HCEC 1CT (cell line): ENCODE results near the gene NAPA.

Experiments used
- DNase-seq: peaks from one replicate; pipeline ENCODE4 v3.0.0-alpha.2; 2017

The NAPA gene

GRCh38 chr19:47514869-47515588, at the start of gene NAPA:
NAPA (minus strand) TSS chr19:47515063; CDS start chr19:47514940, 123 bp downstream.
- peak; percentile 100 for DNase-seq

- DNase-seq = no peak
Observed at GRCh38 chr19:47564081-47564480, 49.2 kb upstream of the NAPA start.

GRCh38 chr19:47561440-47562057, 46.7 kb upstream of the NAPA start:
- no peak for DNase-seq

DNA sequence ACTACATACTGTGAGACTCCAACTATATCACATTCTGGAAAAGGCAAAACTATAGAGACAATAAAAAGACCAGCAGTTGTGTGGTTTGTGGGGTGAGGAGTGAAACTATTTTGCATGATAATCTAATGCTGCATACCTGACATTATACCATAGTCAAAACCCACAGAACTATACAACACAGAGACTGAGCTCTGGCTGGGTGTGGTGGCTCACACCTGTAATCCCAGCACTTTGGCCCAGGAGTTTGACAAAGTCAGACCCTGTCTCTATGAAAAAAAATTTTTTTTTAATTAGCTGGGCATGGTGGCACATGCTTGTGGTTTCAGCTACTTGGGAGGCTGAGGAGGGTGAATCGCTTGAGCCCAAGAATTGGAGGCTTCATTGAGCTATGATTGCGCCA, 46.1 kb upstream of the NAPA start:
- DNase-seq = no peak

DNA sequence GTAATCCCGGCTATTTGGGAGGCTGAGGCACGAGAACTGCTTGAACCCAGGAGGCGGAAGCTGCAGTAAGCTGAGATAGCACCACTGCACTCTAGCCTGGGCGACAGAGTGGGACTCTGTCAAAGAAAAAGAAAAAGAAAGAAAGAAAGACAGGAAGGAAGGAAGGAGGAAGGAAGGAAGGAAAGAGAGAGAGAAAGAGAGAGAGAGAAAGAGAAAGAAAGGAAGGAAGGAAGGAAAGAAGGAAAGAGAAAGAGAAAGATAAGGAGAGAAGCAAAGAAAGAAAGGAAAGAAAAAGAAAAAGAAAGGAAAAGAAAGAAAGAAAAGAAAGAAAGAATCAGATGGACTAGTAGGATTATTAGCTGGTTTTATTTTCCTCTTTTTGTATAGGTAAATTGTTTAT, 35.3 kb upstream of the NAPA start:
- no peak for DNase-seq

- no peak for DNase-seq
Observed at GRCh38 chr19:47549261-47549862, 34.5 kb upstream of the NAPA start.

DNA sequence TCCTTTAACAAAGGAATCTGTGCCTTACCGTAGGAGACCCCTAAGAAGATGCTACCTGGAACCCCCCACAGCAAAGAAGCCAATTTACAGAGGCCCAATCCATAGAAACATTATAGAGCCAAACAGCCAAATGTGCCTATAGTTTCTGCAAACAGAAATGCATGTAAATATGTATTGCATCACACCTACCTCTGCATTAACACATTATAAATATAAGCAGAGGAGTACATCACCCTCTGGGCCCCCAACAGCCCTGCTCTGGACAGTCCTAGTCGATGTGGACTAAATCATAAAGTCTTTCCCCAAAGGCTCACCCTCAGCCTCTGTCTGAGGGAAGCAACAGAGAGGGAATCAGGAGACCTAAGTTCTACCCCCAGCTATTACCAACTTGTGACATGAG, 32.3 kb upstream of the NAPA start:
- no peak for DNase-seq

- DNase-seq = no peak
Observed at GRCh38 chr19:47545061-47545948, 30.4 kb upstream of the NAPA start.

DNA sequence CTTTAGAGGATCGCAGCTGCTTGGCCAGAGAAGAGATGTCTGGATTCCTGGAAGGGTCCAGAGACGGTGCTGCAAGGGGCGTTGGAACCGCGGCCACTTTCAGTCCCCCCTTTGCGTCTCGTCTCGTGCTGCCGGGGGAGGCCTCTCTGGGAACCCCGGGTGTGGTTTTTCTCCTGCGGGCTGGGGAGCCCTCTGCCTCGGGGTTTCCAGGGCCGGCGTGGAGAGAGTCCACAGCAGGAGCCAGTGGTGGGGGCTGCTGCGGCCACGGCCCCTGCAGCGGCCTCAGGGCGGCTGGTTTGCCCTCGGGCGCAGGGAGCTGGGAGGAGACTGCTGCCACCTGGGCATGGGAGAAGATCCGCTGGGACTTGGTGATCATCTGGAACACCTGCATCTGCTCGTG, 29.6 kb upstream of the NAPA start:
- DNase-seq = no peak

DNA sequence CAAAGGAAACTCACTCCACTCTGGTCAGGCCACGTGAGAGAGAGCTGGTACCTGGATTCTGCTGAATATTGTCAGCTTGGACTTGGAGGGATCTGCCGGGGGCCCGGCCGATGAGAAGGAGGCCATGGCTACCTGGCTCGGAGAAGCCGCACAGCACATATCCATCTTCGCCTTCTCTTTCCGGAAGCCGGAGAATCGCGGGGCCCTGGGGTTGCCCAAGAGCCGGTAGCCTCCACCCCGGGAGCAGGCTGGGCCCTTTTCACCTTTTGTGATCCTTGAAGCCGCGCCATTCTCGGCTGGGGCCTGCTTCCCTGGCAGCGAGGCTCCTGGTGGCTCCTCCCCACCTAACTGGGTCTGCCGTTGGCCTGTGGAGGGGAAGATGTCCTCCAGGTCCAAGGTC, 29.2 kb upstream of the NAPA start:
- DNase-seq = no peak

DNA sequence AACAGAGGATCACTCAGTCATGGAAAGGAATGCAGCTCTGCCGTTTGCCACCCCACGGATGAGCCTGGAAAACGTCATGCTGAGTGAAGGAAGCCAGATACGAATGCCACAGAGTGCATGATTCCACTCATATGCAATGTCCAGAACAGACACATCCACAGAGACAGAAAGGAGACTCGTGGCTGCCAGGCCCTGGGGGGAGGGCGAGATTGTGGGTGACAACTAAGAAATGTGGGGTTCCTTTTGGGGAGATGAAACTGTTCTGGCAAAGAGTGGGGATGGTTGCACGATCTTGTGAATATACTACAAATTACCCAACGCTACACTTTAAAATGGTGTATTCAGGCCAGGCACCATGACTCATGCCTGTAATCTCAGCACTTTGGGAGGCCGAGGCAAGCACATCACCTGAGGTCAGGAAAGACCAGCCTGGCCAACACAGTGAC, 27.2 kb upstream of the NAPA start:
- DNase-seq = no peak

GRCh38 chr19:47541518-47541917, 26.7 kb upstream of the NAPA start:
- DNase-seq = no peak

GRCh38 chr19:47540748-47541147, 25.9 kb upstream of the NAPA start:
- DNase-seq = peak; percentile 16

- no peak for DNase-seq
Observed at GRCh38 chr19:47539747-47540311, 25.0 kb upstream of the NAPA start.

DNA sequence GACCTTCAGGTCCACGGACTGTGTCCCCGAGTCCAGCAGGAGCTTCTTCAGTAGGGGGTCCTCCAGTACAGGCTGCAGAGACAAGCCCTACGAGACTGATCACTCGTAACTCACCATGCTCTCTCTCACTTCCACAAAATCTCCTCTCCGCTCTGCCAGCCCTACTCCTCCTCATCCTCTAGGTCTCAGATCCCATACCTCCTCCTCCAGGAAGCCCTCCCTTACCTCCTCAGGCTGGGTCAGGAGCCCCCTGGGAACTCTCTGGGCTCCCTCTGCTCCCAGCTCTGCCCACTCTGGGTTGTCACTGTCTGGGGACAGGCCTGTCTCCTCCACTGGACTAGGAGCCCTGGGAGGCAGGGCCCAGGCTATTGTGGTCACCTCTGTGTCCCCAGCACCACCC, 23.9 kb upstream of the NAPA start:
- no peak for DNase-seq

- DNase-seq = no peak
Observed at GRCh38 chr19:47537493-47537892, 22.6 kb upstream of the NAPA start.

- DNase-seq = no peak
Observed at GRCh38 chr19:47534628-47535027, 19.8 kb upstream of the NAPA start.

GRCh38 chr19:47531640-47532387, 17.0 kb upstream of the NAPA start:
- no peak for DNase-seq

DNA sequence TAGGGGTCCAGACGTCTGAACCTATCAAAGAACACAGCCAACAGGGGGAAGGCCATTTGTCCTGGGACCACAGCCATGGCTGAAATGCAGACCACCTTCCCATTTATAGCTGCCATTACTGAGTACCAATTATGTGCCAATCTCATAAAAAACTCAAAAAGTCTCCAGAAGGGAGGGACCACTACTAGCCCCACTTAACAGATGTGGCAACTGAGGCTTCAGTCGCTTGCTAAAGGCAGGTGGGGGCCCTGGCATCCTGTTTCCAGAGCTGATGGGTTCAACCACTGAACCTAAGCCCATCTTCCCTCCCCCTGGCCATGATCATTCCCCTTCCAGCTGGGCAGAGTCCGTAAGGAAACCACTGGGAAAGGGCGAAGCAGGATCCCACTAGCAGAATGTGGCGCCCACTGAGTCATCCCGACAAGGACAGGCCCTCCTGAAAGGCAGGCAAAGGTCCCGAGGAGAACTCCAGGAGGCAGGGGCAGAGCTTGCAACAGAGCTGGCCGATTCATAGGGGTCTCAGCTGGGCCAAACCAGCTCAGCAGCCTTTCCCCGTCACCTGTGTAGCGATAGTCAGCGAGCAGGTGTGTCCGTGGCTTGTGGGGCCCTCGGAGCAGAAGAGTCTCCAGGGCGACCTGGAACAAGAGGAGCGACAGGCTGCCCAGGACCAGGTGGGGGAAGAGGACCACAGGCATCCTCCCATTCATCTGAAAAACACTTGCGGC, 14.3 kb upstream of the NAPA start:
- no peak for DNase-seq

DNA sequence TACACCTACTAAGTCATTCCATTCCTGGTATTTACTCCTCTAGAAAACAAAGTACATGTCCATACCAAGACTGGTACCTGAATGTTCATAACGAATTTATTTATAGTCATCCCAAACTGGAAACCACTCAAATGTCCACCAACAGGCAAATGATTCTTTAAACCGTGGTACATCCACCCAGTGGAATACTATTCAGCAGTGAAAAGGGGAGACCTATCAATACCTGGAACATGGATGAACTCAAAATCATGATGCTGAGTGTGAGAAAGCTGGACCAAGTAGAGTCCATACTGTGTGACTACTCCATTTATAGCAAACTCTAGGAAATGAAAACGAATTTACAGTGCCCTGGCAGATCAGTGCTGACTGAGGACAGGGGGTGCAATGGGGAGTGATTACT, 11.9 kb upstream of the NAPA start:
- no peak for DNase-seq

DNA sequence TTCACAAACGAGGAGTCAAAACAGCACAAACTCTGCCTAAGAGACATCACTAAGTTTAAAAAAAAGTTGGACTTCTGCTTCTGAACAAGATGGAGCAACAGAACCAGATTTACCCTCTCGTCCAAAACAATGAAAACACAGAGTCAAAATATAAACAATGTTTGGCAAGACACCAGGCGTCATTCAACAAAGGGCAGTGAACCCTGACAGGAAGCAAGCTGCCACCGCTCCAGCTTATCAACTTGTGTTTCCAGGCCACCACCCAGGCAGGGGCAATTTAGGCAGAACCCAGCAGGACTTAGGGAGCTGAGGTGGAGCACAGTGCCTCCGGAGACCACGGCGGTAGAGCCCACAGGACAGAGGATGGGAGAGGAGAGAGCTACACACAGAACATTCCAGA, 8.6 kb upstream of the NAPA start:
- DNase-seq = no peak
